ENCODE results near the gene MAP4. TPM values are rescaled to one million over a fixed set of nuclear protein-coding genes. Genes with fewer than 3 reads are reported as not detected.
A peak's percentile ranks its signal among the peaks of the same experiment; 100 is the strongest.

MAP4 gene
- polyA plus RNA-seq, 1 experiment = 285 TPM

DNA sequence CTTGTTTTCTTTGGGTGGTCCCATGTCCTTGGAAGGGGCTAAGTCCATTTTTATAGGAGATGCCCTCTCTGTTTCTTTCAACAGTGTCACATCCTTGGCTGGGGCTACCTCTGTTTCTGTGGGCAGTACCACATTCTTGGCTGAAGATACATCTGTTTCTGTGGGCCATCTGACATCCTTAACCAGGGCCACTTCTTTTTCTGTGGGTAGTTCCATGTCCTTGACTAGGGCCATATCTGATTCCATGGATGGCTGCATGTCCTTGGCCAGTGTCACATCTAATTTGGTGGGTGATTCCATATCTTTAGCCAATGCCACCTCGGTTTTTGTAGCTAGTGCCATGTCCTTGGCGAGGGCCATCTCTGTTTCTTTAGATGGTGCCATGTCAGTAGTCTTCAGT is 99.5 kb downstream of the MAP4 start:
- TF ChIP-seq, protein P1, sequence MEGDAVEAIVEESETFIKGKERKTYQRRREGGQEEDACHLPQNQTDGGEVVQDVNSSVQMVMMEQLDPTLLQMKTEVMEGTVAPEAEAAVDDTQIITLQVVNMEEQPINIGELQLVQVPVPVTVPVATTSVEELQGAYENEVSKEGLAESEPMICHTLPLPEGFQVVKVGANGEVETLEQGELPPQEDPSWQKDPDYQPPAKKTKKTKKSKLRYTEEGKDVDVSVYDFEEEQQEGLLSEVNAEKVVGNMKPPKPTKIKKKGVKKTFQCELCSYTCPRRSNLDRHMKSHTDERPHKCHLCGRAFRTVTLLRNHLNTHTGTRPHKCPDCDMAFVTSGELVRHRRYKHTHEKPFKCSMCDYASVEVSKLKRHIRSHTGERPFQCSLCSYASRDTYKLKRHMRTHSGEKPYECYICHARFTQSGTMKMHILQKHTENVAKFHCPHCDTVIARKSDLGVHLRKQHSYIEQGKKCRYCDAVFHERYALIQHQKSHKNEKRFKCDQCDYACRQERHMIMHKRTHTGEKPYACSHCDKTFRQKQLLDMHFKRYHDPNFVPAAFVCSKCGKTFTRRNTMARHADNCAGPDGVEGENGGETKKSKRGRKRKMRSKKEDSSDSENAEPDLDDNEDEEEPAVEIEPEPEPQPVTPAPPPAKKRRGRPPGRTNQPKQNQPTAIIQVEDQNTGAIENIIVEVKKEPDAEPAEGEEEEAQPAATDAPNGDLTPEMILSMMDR (IDR thresholded peaks at IDR 0.05; ENCODE audit: low read depth, low read length) = no peak
- Histone ChIP-seq H3K4me3 (ENCODE audit: low read depth, low read length) (no peak overlapping the region), H3K27ac (ENCODE audit: low read depth, low read length) (no peak overlapping the region), H3K27me3 (ENCODE audit: control insufficient read depth, insufficient read depth, low read length) (no peaks in the 10 kb centered on the region), H3K9me3 (ENCODE audit: control insufficient read depth, insufficient read depth, low read length) (no peaks in the 10 kb centered on the region)
- ChIA-PET CTCF (interaction anchor here (0.6 kb wide), 1 partner anchor 96 kb away, joined by 3 read pairs; no protein-coding TSS in a partner anchor), POLR2A (no interaction called here)
- no peak for DNase-seq (ENCODE audit: low read depth, low spot score)

DNA sequence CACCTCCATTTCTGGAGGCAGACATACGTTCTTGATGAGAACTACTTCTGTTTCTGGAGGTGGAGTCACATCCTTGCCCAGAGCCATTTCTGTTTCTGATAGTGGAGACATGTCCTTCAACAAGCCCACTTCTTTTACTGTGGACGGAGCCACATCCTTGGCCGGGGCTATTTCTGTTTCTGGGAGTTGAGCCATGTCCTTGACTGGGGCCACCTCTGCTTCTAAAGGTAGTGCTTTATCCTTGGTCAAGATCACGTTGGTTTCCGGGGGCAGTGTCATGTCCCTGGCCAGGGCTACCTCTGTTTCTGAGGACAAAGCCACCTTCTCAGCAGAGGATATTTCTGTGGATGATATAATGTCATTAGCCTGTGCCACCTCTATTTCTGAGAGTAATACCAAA is 100.0 kb downstream of the MAP4 start:
- Histone ChIP-seq H3K27me3 (ENCODE audit: control insufficient read depth, insufficient read depth, low read length) (no peaks in the 10 kb centered on the region), H3K27ac (ENCODE audit: low read depth, low read length) (no peak overlapping the region), H3K4me3 (ENCODE audit: low read depth, low read length) (no peak overlapping the region), H3K9me3 (ENCODE audit: control insufficient read depth, insufficient read depth, low read length) (no peaks in the 10 kb centered on the region)
- ChIA-PET POLR2A (no interaction called here), CTCF (no interaction called here)
- TF ChIP-seq, protein P1 (IDR thresholded peaks at IDR 0.05; ENCODE audit: low read depth, low read length) = no peak
- DNase-seq (ENCODE audit: low read depth, low spot score) = no peak

DNA sequence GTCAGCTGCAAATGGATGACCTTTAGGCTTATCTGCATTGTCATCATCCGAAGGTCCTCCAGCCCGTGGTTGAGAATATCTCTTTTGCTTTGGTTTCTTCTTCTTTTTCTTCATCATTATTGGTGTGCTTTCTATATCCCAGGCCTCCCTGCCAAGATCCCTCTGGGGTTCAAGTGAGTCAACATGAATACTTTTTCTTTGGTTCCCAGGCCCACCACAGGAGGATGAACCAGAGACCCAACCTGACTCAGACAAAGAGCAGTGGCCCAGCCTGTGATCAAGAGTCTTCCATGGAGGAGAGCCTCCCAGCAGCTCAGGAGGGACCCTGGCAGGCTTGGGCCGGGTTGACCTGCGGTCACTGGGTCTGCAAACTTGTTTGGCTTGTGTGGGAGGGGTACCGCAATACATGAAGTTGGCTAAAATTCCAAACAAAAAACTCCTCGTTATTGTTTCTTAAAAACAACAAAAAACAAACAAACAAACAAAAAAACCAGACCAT is 104.2 kb downstream of the MAP4 start:
- TF ChIP-seq, protein P1 (IDR thresholded peaks at IDR 0.05; ENCODE audit: low read depth, low read length) = no peak
- no peak for DNase-seq (ENCODE audit: low read depth, low spot score)
- no peaks in the 10 kb centered on the region for H3K9me3 ChIP-seq (ENCODE audit: control insufficient read depth, insufficient read depth, low read length)
- no peaks in the 10 kb centered on the region for H3K27me3 ChIP-seq (ENCODE audit: control insufficient read depth, insufficient read depth, low read length)
- ChIA-PET CTCF (interaction anchor here (1.1 to 2.3 kb wide), 2 partner anchors 239 to 246 kb away, joined by 3 to 6 read pairs; no protein-coding TSS in a partner anchor), POLR2A (no interaction called here)
- H3K27ac ChIP-seq (ENCODE audit: low read depth, low read length) = no peak overlapping the region
- no peak overlapping the region for H3K4me3 ChIP-seq (ENCODE audit: low read depth, low read length)

DNA sequence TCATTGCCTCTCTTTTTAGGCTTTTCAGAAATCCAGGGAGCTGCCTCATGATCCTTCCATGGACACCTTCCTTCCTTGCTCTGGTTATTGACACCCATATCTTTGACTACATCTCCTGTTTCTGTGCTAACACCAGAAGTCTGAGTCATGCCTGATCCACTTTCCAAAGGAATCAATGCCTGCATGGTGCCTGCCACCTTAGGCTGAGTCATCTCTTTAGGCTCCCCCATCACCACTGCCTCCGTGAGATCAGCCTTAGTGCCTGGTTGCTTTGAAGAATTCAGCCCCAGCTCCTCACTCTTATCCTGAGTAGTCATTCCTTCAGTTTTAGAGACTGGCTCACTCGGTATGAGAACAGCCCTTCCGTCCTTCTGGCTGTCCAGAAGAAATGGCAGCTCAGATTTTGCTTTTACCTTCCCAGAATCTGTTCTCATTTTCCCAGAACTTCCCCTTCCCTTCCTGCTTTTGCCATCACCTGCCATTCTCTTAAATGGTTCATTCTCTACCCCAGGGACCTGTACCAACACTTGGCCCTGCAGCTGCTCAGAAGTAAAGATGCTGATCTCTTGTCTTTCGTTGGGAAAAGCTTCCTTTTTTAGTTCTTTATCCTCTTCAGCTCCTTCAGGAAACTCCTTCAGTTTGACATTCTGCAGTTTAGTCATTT is 105.3 kb downstream of the MAP4 start:
- DNase-seq (ENCODE audit: low read depth, low spot score) = peak; percentile 70
- CTCF ChIA-PET = interaction anchor here (1.1 to 2.3 kb wide), 3 partner anchors 21 to 247 kb away, joined by 3 to 6 read pairs (median 3); no protein-coding TSS in a partner anchor
- POLR2A ChIA-PET = interaction anchor here (1.2 kb wide), 1 partner anchor 9 kb away, joined by 4 read pairs; no protein-coding TSS in a partner anchor
- no peaks in the 10 kb centered on the region for H3K9me3 ChIP-seq (ENCODE audit: control insufficient read depth, insufficient read depth, low read length)
- H3K27me3 ChIP-seq (ENCODE audit: control insufficient read depth, insufficient read depth, low read length) = no peaks in the 10 kb centered on the region
- no peak overlapping the region for H3K4me3 ChIP-seq (ENCODE audit: low read depth, low read length)
- peak overlapping the region; percentile 77 for H3K27ac ChIP-seq (ENCODE audit: low read depth, low read length)
- TF ChIP-seq, protein P1 (IDR thresholded peaks at IDR 0.05; ENCODE audit: low read depth, low read length) = no peak

DNA sequence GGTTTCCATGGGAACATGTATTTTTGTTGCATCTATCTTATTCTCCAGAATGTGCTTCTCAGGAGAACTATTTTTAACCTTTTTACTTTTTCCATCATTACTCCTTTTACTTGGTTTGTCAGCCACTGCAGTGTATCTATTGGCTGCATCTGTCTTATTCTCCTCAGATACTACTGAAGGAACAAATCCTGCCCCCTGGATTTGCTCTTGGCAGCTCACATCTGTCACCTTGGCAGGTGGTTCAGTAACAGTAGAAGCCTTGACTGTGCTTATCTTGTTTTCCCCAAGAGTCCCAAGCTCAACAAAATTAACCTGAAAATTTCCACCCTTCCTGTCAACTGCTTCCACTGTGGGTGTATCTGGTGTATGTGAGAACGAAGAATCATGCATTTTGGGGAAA is 106.0 kb downstream of the MAP4 start:
- no peak overlapping the region for H3K27ac ChIP-seq (ENCODE audit: low read depth, low read length)
- H3K9me3 ChIP-seq (ENCODE audit: control insufficient read depth, insufficient read depth, low read length) = no peaks in the 10 kb centered on the region
- ChIA-PET POLR2A (interaction anchor here (0.7 to 1.2 kb wide), 2 partner anchors 10 to 175 kb away, joined by 3 to 4 read pairs; no protein-coding TSS in a partner anchor), CTCF (interaction anchor here (1.4 to 2.3 kb wide), 2 partner anchors 20 to 248 kb away, joined by 3 to 6 read pairs; no protein-coding TSS in a partner anchor)
- H3K27me3 ChIP-seq (ENCODE audit: control insufficient read depth, insufficient read depth, low read length) = no peaks in the 10 kb centered on the region
- H3K4me3 ChIP-seq (ENCODE audit: low read depth, low read length) = no peak overlapping the region
- no peak for DNase-seq (ENCODE audit: low read depth, low spot score)
- TF ChIP-seq, protein P1 (IDR thresholded peaks at IDR 0.05; ENCODE audit: low read depth, low read length) = no peak
